GM23248 (cell line): Measurements from ENCODE around the gene SNX20.

Experiments
- EZH2 ChIP-seq: fragments of 200-600 bp; sonication (generic); IDR thresholded peaks from 2 replicates; pipeline ENCODE4 v1.6.1; 2018; ENCODE audit warnings: antibody characterized with exemption, mild to moderate bottlenecking; ENCODE audit not compliant: insufficient read depth, poor library complexity, severe bottlenecking
- EZH2phosphoT487 ChIP-seq: fragments of 200-600 bp; sonication (generic); IDR thresholded peaks from 2 replicates; pipeline ENCODE4 v1.6.1; 2018; ENCODE audit warnings: antibody characterized with exemption, moderate library complexity, mild to moderate bottlenecking, low read depth; ENCODE audit not compliant: insufficient read depth

GRCh38 chr16:50664270-50664669 is 16.8 kb downstream of the SNX20 start:
- TF ChIP-seq EZH2 (no peak), EZH2phosphoT487 (no peak)
